GM23338 (cell line): Measurements from ENCODE around the gene SORCS2. TPM values are rescaled to one million over a fixed set of nuclear protein-coding genes. Genes with fewer than 3 reads are reported as not detected.

ENCODE experiments used
- ATAC-seq: fragments of 200-7000 bp; cut with Tn5 transposase; 3 replicates; pipeline ENCODE4 v1.9.1; 2020
- DNase-seq: peaks from one replicate; pipeline ENCODE4 v3.0.0-alpha.2; 2015; ENCODE audit warnings: low spot score
- H2AFZ ChIP-seq: fragments of 200-600 bp; sonication (generic); 2 replicates; pipeline ENCODE4 v1.8.0; 2016; ENCODE audit warnings: antibody characterized with exemption, mild to moderate bottlenecking, moderate library complexity
- H3F3A ChIP-seq: fragments of 200-600 bp; sonication (generic); replicated peaks from 2 replicates; pipeline ENCODE4 v1.8.0; 2017; ENCODE audit warnings: antibody characterized with exemption, mixed run types, low read depth
- H3K27ac ChIP-seq: fragments of 200-600 bp; sonication (generic); 2 replicates; pipeline ENCODE4 v1.6.1; 2016; ENCODE audit warnings: low read depth
- H3K27me3 ChIP-seq: fragments of 200-600 bp; sonication (generic); 2 replicates; pipeline ENCODE4 v1.8.0; 2016; ENCODE audit warnings: mild to moderate bottlenecking, mixed run types, moderate library complexity; ENCODE audit not compliant: insufficient read depth
- H3K36me3 ChIP-seq: fragments of 200-600 bp; sonication (generic); 2 replicates; pipeline ENCODE4 v1.8.0; 2016; ENCODE audit warnings: mild to moderate bottlenecking; ENCODE audit not compliant: insufficient read depth
- H3K4me1 ChIP-seq: fragments of 200-600 bp; sonication (generic); 2 replicates; pipeline ENCODE4 v1.8.0; 2016; ENCODE audit warnings: mild to moderate bottlenecking, moderate library complexity; ENCODE audit not compliant: insufficient read depth
- H3K4me2 ChIP-seq: fragments of 200-600 bp; sonication (generic); 2 replicates; pipeline ENCODE4 v1.7.1; 2017; ENCODE audit warnings: mixed run types
- H3K4me3 ChIP-seq: fragments of 200-600 bp; sonication (generic); 2 replicates; pipeline ENCODE4 v1.6.1; 2016; ENCODE audit warnings: mixed run types
- H3K79me2 ChIP-seq: fragments of 200-600 bp; sonication (generic); replicated peaks from 2 replicates; pipeline ENCODE4 v1.8.0; 2017; ENCODE audit warnings: mild to moderate bottlenecking; ENCODE audit not compliant: insufficient read depth
- H3K9me2 ChIP-seq: fragments of 200-600 bp; sonication (generic); 2 replicates; pipeline ENCODE4 v1.8.0; 2017; ENCODE audit not compliant: insufficient read depth
- H4K20me1 ChIP-seq: fragments of 200-600 bp; sonication (generic); replicated peaks from 2 replicates; pipeline ENCODE4 v1.8.0; 2017; ENCODE audit warnings: mild to moderate bottlenecking; ENCODE audit not compliant: insufficient read depth
- H3K27ac Mint-ChIP-seq: 2 replicates; pipeline ENCODE4 v1.8.0; 2020; ENCODE audit warnings: inconsistent platforms, mild to moderate bottlenecking, moderate library complexity, mixed read lengths
- H3K27me3 Mint-ChIP-seq: 3 replicates; pipeline ENCODE4 v1.8.0; 2022; ENCODE audit warnings: low read depth, mild to moderate bottlenecking, moderate library complexity, mixed read lengths, inconsistent platforms; ENCODE audit not compliant: insufficient read depth, poor library complexity
- H3K36me3 Mint-ChIP-seq: 3 replicates; pipeline ENCODE4 v1.8.0; 2021; ENCODE audit warnings: low read depth, mild to moderate bottlenecking, inconsistent platforms, moderate library complexity, mixed read lengths
- H3K4me1 Mint-ChIP-seq: 3 replicates; pipeline ENCODE4 v1.8.0; 2020; ENCODE audit warnings: mild to moderate bottlenecking, inconsistent platforms, mixed read lengths
- H3K4me3 Mint-ChIP-seq: 3 replicates; pipeline ENCODE4 v1.8.0; 2021; ENCODE audit warnings: moderate library complexity, mild to moderate bottlenecking, inconsistent platforms, mixed read lengths
- H3K9me3 Mint-ChIP-seq: 3 replicates; pipeline ENCODE4 v1.8.0; 2020; ENCODE audit warnings: moderate library complexity, mild to moderate bottlenecking, inconsistent platforms, mixed read lengths
- CREB1 ChIP-seq: fragments of 250-450 bp; sonication (Bioruptor Pico); IDR thresholded peaks from 2 replicates; pipeline ENCODE4 v1.5.0; 2020; ENCODE audit warnings: low read depth, mild to moderate bottlenecking, moderate library complexity
- CTCF ChIP-seq, 2 experiments: fragments of 200-600 bp in 1 of 2; sonication (generic) in 1 of 2; conservative IDR thresholded peaks; 2 replicates each; pipeline versions ENCODE4 v1.5.1 to v1.6.1; 2016 to 2017; ENCODE audit warnings: antibody characterized with exemption in 2 of 2, low read depth in 2 of 2, mild to moderate bottlenecking in 2 of 2, moderate library complexity in 1 of 2
- ETS1 ChIP-seq: IDR thresholded peaks from 2 replicates; pipeline ENCODE4 v1.6.1; 2016; ENCODE audit warnings: antibody characterized with exemption
- EZH2 ChIP-seq: fragments of 200-600 bp; sonication (generic); IDR thresholded peaks from one replicate; pipeline ENCODE4 v1.8.0; 2017; ENCODE audit warnings: antibody characterized with exemption, mild to moderate bottlenecking, low read depth; ENCODE audit not compliant: unreplicated experiment
- EZH2phosphoT487 ChIP-seq: fragments of 200-600 bp; sonication (generic); IDR thresholded peaks from one replicate; pipeline ENCODE4 v1.8.1; 2018; ENCODE audit warnings: antibody characterized with exemption; ENCODE audit not compliant: unreplicated experiment
- JUNB ChIP-seq: IDR thresholded peaks from one replicate; pipeline ENCODE4 v1.6.1; 2016; ENCODE audit warnings: antibody characterized with exemption; ENCODE audit not compliant: unreplicated experiment
- NANOG ChIP-seq: IDR thresholded peaks from 2 replicates; pipeline ENCODE4 v1.6.1; 2016; ENCODE audit warnings: antibody characterized with exemption, borderline replicate concordance
- POLR2AphosphoS5 ChIP-seq: IDR thresholded peaks from 2 replicates; pipeline ENCODE4 v1.6.1; 2016; ENCODE audit warnings: antibody characterized with exemption, low read depth
- STAT1 ChIP-seq: IDR thresholded peaks from one replicate; pipeline ENCODE4 v1.6.1; 2016; ENCODE audit warnings: antibody characterized with exemption; ENCODE audit not compliant: unreplicated experiment
- ZNF114 ChIP-seq: fragments of 250-450 bp; sonication (Bioruptor Pico); IDR thresholded peaks from 2 replicates; pipeline ENCODE4 v1.5.0; 2020; ENCODE audit warnings: mild to moderate bottlenecking, moderate library complexity
- ZNF331 ChIP-seq: fragments of 250-450 bp; sonication (Bioruptor Pico); IDR thresholded peaks from 2 replicates; pipeline ENCODE4 v1.5.0; 2020; ENCODE audit warnings: low read depth, mild to moderate bottlenecking, moderate library complexity
- polyA plus RNA-seq: library from polyadenylated mRNA; unstranded; fragments of >200 nt; fragmentation: Nextera tagmentation; extraction: Ambion mirVana; gene quantifications from 2 replicates; pipeline ENCODE4 v1.2.1, GENCODE V29; 2016
- total RNA-seq: library from RNA; depleted of rRNA; stranded (reverse); fragments of >200 nt; shearing (Covaris generic); gene quantifications from 2 replicates; pipeline ENCODE4 v1.2.3, GENCODE V29; 2014
- TF ChIP-seq, protein P1 (sequence below): IDR thresholded peaks from one replicate; pipeline ENCODE4 v1.6.1; 2018; ENCODE audit warnings: antibody characterized with exemption; ENCODE audit not compliant: unreplicated experiment
- TF ChIP-seq, protein P2 (sequence below): fragments of 250-450 bp; sonication (Bioruptor Pico); IDR thresholded peaks from 2 replicates; pipeline ENCODE4 v1.5.0; 2020; ENCODE audit warnings: mild to moderate bottlenecking, moderate library complexity

SORCS2 gene
- total and polyA plus RNA-seq, 2 experiments from 2014 or later = 0.47 to 2.4 TPM

DNA sequence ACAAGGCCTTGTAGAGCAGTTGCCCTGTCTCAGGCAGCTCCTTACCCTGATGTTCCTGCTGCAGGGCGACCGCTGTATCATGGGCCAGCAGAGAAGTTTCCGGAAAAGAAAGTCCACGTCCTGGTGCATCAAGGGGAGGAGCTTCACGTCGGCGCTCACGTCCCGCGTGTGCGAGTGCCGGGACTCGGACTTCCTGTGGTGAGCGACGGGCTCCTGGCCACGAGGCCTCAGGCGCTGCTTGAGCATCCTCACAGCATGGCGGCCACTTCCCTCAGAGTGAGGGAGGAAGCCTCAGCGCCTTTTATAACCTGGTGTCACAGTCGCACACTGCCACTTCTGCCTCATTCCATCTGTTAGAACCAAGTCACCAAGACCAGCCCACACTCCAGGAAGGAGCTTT, 521.8 kb downstream of the SORCS2 start:
- H3K27ac ChIP-seq = no peak overlapping the region
- H3K27ac Mint-ChIP-seq = no peak overlapping the region
- no peaks in the 10 kb centered on the region for H3K79me2 ChIP-seq
- H3K4me3 ChIP-seq = no peak overlapping the region
- TF ChIP-seq EZH2 (no peak), ZNF331 (no peak), ETS1 (no peak), ZNF114 (CRISPR knock-in tag) (no peak), JUNB (no peak), NANOG (no peak), CREB1 (no peak), POLR2AphosphoS5 (no peak), EZH2phosphoT487 (no peak), CTCF (conservative IDR thresholded peaks at IDR 0.05; ENCODE audit: low read depth in 2 of 2) (no peak), STAT1 (no peak)
- TF ChIP-seq, protein P1, sequence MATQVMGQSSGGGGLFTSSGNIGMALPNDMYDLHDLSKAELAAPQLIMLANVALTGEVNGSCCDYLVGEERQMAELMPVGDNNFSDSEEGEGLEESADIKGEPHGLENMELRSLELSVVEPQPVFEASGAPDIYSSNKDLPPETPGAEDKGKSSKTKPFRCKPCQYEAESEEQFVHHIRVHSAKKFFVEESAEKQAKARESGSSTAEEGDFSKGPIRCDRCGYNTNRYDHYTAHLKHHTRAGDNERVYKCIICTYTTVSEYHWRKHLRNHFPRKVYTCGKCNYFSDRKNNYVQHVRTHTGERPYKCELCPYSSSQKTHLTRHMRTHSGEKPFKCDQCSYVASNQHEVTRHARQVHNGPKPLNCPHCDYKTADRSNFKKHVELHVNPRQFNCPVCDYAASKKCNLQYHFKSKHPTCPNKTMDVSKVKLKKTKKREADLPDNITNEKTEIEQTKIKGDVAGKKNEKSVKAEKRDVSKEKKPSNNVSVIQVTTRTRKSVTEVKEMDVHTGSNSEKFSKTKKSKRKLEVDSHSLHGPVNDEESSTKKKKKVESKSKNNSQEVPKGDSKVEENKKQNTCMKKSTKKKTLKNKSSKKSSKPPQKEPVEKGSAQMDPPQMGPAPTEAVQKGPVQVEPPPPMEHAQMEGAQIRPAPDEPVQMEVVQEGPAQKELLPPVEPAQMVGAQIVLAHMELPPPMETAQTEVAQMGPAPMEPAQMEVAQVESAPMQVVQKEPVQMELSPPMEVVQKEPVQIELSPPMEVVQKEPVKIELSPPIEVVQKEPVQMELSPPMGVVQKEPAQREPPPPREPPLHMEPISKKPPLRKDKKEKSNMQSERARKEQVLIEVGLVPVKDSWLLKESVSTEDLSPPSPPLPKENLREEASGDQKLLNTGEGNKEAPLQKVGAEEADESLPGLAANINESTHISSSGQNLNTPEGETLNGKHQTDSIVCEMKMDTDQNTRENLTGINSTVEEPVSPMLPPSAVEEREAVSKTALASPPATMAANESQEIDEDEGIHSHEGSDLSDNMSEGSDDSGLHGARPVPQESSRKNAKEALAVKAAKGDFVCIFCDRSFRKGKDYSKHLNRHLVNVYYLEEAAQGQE = no peak
- TF ChIP-seq, protein P2, sequence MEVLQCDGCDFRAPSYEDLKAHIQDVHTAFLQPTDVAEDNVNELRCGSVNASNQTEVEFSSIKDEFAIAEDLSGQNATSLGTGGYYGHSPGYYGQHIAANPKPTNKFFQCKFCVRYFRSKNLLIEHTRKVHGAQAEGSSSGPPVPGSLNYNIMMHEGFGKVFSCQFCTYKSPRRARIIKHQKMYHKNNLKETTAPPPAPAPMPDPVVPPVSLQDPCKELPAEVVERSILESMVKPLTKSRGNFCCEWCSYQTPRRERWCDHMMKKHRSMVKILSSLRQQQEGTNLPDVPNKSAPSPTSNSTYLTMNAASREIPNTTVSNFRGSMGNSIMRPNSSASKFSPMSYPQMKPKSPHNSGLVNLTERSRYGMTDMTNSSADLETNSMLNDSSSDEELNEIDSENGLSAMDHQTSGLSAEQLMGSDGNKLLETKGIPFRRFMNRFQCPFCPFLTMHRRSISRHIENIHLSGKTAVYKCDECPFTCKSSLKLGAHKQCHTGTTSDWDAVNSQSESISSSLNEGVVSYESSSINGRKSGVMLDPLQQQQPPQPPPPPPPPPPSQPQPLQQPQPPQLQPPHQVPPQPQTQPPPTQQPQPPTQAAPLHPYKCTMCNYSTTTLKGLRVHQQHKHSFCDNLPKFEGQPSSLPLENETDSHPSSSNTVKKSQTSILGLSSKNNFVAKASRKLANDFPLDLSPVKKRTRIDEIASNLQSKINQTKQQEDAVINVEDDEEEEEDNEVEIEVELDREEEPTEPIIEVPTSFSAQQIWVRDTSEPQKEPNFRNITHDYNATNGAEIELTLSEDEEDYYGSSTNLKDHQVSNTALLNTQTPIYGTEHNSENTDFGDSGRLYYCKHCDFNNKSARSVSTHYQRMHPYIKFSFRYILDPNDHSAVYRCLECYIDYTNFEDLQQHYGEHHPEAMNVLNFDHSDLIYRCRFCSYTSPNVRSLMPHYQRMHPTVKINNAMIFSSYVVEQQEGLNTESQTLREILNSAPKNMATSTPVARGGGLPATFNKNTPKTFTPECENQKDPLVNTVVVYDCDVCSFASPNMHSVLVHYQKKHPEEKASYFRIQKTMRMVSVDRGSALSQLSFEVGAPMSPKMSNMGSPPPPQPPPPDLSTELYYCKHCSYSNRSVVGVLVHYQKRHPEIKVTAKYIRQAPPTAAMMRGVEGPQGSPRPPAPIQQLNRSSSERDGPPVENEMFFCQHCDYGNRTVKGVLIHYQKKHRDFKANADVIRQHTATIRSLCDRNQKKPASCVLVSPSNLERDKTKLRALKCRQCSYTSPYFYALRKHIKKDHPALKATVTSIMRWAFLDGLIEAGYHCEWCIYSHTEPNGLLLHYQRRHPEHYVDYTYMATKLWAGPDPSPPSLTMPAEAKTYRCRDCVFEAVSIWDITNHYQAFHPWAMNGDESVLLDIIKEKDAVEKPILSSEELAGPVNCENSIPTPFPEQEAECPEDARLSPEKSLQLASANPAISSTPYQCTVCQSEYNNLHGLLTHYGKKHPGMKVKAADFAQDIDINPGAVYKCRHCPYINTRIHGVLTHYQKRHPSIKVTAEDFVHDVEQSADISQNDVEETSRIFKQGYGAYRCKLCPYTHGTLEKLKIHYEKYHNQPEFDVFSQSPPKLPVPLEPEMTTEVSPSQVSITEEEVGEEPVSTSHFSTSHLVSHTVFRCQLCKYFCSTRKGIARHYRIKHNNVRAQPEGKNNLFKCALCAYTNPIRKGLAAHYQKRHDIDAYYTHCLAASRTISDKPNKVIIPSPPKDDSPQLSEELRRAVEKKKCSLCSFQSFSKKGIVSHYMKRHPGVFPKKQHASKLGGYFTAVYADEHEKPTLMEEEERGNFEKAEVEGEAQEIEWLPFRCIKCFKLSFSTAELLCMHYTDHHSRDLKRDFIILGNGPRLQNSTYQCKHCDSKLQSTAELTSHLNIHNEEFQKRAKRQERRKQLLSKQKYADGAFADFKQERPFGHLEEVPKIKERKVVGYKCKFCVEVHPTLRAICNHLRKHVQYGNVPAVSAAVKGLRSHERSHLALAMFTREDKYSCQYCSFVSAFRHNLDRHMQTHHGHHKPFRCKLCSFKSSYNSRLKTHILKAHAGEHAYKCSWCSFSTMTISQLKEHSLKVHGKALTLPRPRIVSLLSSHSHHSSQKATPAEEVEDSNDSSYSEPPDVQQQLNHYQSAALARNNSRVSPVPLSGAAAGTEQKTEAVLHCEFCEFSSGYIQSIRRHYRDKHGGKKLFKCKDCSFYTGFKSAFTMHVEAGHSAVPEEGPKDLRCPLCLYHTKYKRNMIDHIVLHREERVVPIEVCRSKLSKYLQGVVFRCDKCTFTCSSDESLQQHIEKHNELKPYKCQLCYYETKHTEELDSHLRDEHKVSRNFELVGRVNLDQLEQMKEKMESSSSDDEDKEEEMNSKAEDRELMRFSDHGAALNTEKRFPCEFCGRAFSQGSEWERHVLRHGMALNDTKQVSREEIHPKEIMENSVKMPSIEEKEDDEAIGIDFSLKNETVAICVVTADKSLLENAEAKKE = no peak
- no peak overlapping the region for H3K4me2 ChIP-seq
- H3K4me3 Mint-ChIP-seq = no peak overlapping the region
- DNase-seq (no peak), ATAC-seq (no peak)
- H3K4me1 ChIP-seq = no peaks in the 10 kb centered on the region; the same call in 1 of the 2 replicates
- no peaks in the 10 kb centered on the region for H3K36me3 ChIP-seq
- no peaks in the 10 kb centered on the region for H4K20me1 ChIP-seq
- no peaks in the 10 kb centered on the region for H3K9me3 Mint-ChIP-seq
- H2AFZ ChIP-seq = no peak overlapping the region
- no peaks in the 10 kb centered on the region for H3K9me2 ChIP-seq
- peaks cover 6% of the 10 kb centered on the region for H3K27me3 Mint-ChIP-seq
- H3K27me3 ChIP-seq = no peaks in the 10 kb centered on the region
- H3F3A ChIP-seq = no peaks in the 10 kb centered on the region
- H3K4me1 Mint-ChIP-seq = 0 out of 3 replicates have a peak, but pooled peaks cover 2% of the 10 kb centered on the region
- H3K36me3 Mint-ChIP-seq = no peaks in the 10 kb centered on the region
